Endothelial cell of umbilical vein (primary cell): ENCODE data around the gene DAP. TPM values are rescaled to one million over a fixed set of nuclear protein-coding genes. Genes with fewer than 3 reads are reported as not detected.

Source experiments
- BruUV-seq: library from RNA; stranded (reverse); fragments of 400-500 nt; replicated peaks from 2 replicates; lab custom pipeline; 2021; lab: Mats Ljungman, UMichigan
- CTCF ChIA-PET: fragments of 300-600, 350-600 bp; sonication (Branson Sonifier 250); formaldehyde crosslinking; loops from one replicate; lab custom pipeline; 2021; ENCODE audit warnings: antibody characterized with exemption, inconsistent platforms; lab: Charles Lee
- POLR2A ChIA-PET: fragments of 300-600, 350-600 bp; sonication (Branson Sonifier 250); formaldehyde crosslinking; loops from one replicate; lab custom pipeline; 2021; ENCODE audit warnings: antibody characterized with exemption, inconsistent platforms; lab: Charles Lee
- DNase-seq: peaks from one replicate; pipeline ENCODE4 v3.0.0-alpha.2; 2011; ENCODE audit warnings: low read depth, low spot score
- FAIRE-seq: peaks from 2 replicates; lab custom pipeline; 2011; peaks lifted over from hg19 to GRCh38; lab: Jason Lieb, UNC
- H2AFZ ChIP-seq: 2 replicates; pipeline ENCODE4 v1.6.0; 2012; ENCODE audit warnings: low read depth, low read length, control low read depth, inconsistent platforms
- H3K27ac ChIP-seq: 2 replicates; pipeline ENCODE4 v1.5.1; 2011; ENCODE audit warnings: low read depth, mild to moderate bottlenecking, control low read depth, low read length, moderate library complexity; ENCODE audit not compliant: insufficient read depth
- H3K27me3 ChIP-seq, 2 experiments: 2 replicates each; pipeline versions ENCODE4 v1.6.0 to v1.6.1; 2011; ENCODE audit warnings: low read length in 2 of 2, mixed read lengths in 1 of 2; ENCODE audit not compliant: control insufficient read depth in 2 of 2, insufficient read depth in 2 of 2
- H3K36me3 ChIP-seq, 2 experiments: 2 replicates in 1 of 2; 3 replicates in 1 of 2; pipeline ENCODE4 v1.5.1; 2011; ENCODE audit warnings: low read length in 2 of 2, mild to moderate bottlenecking in 1 of 2, moderate library complexity in 1 of 2; ENCODE audit not compliant: control insufficient read depth in 2 of 2, insufficient read depth in 2 of 2; ENCODE audit errors: extremely low read depth in 1 of 2
- H3K4me1 ChIP-seq: 3 replicates; pipeline ENCODE4 v1.5.1; 2011; ENCODE audit warnings: mild to moderate bottlenecking, low read length; ENCODE audit not compliant: control insufficient read depth, insufficient read depth; ENCODE audit errors: extremely low read depth
- H3K4me2 ChIP-seq: 2 replicates; pipeline ENCODE4 v1.6.1; 2011; ENCODE audit warnings: low read length, control low read depth, mixed read lengths; ENCODE audit not compliant: insufficient read depth
- H3K4me3 ChIP-seq, 3 experiments: fragments of 200-600 bp in 1 of 3; sonication (generic), shearing (Covaris generic) in 1 of 3; replicated peaks in 1 of 3; 2 replicates each; pipeline ENCODE4 v1.5.1; 2011 to 2016; ENCODE audit warnings: control low read depth in 3 of 3, low read length in 3 of 3, mild to moderate bottlenecking in 2 of 3, inconsistent platforms in 1 of 3, low read depth in 1 of 3, moderate library complexity in 1 of 3; ENCODE audit not compliant: insufficient read depth in 1 of 3
- H3K79me2 ChIP-seq: 2 replicates; pipeline ENCODE4 v1.6.0; 2012; ENCODE audit warnings: low read length, inconsistent platforms; ENCODE audit not compliant: control insufficient read depth, insufficient read depth
- H3K9ac ChIP-seq: replicated peaks from 2 replicates; pipeline ENCODE3; 2011; ENCODE audit warnings: low read length, control low read depth; ENCODE audit not compliant: insufficient read depth; ENCODE audit errors: extremely low read depth
- H3K9me1 ChIP-seq: replicated peaks from 3 replicates; pipeline ENCODE4 v1.6.0; 2011; ENCODE audit warnings: mild to moderate bottlenecking, low read length; ENCODE audit not compliant: control insufficient read depth, insufficient read depth; ENCODE audit errors: extremely low read depth
- H3K9me3 ChIP-seq: replicated peaks from 2 replicates; pipeline ENCODE4 v1.5.1; 2012; ENCODE audit warnings: low read length, inconsistent platforms; ENCODE audit not compliant: control insufficient read depth, insufficient read depth
- H4K20me1 ChIP-seq: replicated peaks from 2 replicates; pipeline ENCODE3; 2011; ENCODE audit warnings: mild to moderate bottlenecking, low read length; ENCODE audit not compliant: control insufficient read depth, insufficient read depth; ENCODE audit errors: extremely low read depth
- EZH2 ChIP-seq: IDR thresholded peaks from 2 replicates; pipeline ENCODE4 v1.6.1; 2012; ENCODE audit warnings: borderline replicate concordance, low read depth, mild to moderate bottlenecking, moderate library complexity, low read length, inconsistent platforms; ENCODE audit not compliant: severe bottlenecking
- FOS ChIP-seq: IDR thresholded peaks from 2 replicates; pipeline ENCODE4 v1.6.1; 2011; ENCODE audit warnings: mild to moderate bottlenecking, low read length, moderate library complexity, borderline replicate concordance; ENCODE audit not compliant: insufficient read depth
- GATA2 ChIP-seq: IDR thresholded peaks from 2 replicates; pipeline ENCODE4 v1.7.0; 2011; ENCODE audit warnings: low read depth, mild to moderate bottlenecking, moderate library complexity, mixed read lengths, low read length; ENCODE audit not compliant: insufficient read length, insufficient read depth
- JUN ChIP-seq: IDR thresholded peaks from 2 replicates; pipeline ENCODE4 v1.6.1; 2011; ENCODE audit warnings: borderline replicate concordance, low read depth; ENCODE audit not compliant: insufficient read length, insufficient read depth
- MYC ChIP-seq: IDR thresholded peaks from one replicate; pipeline ENCODE4 v1.6.1; 2011; ENCODE audit warnings: mild to moderate bottlenecking, low read depth, low read length
- POLR2A ChIP-seq: IDR thresholded peaks from 2 replicates; pipeline ENCODE4 v1.6.1; 2012; ENCODE audit warnings: low read depth, mild to moderate bottlenecking, control low read depth, low read length
- POLR2AphosphoS5 ChIP-seq: IDR thresholded peaks from 2 replicates; pipeline ENCODE4 v1.6.1; 2012; ENCODE audit warnings: low read depth, mild to moderate bottlenecking, control low read depth, low read length, moderate library complexity; ENCODE audit not compliant: insufficient read depth
- dilution Hi-C: fragments of 300-500 bp; cut with MboI; formaldehyde crosslinking; loops from one replicate; pipeline ENCODE4 v1.15.0; 2019; ENCODE audit warnings: low sequenced_read_pairs; ENCODE audit not compliant: extremely low pct_ligation_motif_present
- intact Hi-C: fragments of 100-400 bp; cut with micrococcal nuclease; formaldehyde crosslinking; loops from one replicate; pipeline ENCODE4 v1.10.0; 2022
- polyA plus RNA-seq, 4 experiments: library from polyadenylated mRNA; depleted of rRNA in 3 of 4; stranded (reverse) in 3 of 4; unstranded in 1 of 4; fragments of >200 nt; gene quantifications; 2 replicates each; pipeline versions ENCODE4 v1.2.1 to v1.2.3, GENCODE V29; 2011 to 2012; ENCODE audit warnings: missing spikeins in 1 of 4
- total RNA-seq: library from RNA; stranded (reverse); gene quantifications from 2 replicates; pipeline ENCODE4 v1.2.3, GENCODE V29; 2021
- TF ChIP-seq, protein P1 (sequence below): IDR thresholded peaks from 2 replicates; pipeline ENCODE4 v1.6.1; 2011; ENCODE audit not compliant: insufficient read depth, insufficient read length
- TF ChIP-seq, protein P2 (sequence below), 2 donors: IDR thresholded peaks; 1 replicate in 1 of 2; 2 replicates in 1 of 2; pipeline ENCODE4 v1.5.1; 2011; ENCODE audit warnings: low read length in 2 of 2, mild to moderate bottlenecking in 2 of 2, moderate library complexity in 2 of 2, control low read depth in 1 of 2, inconsistent platforms in 1 of 2, low read depth in 1 of 2; ENCODE audit not compliant: insufficient read depth in 1 of 2; ENCODE audit errors: extremely low read depth in 1 of 2

DAP gene
- total and polyA plus RNA-seq, 2 donors (not counting 3 experiments of a cell fraction or from before 2014, with no cell fraction given): 79.8 to 188 TPM

DNA sequence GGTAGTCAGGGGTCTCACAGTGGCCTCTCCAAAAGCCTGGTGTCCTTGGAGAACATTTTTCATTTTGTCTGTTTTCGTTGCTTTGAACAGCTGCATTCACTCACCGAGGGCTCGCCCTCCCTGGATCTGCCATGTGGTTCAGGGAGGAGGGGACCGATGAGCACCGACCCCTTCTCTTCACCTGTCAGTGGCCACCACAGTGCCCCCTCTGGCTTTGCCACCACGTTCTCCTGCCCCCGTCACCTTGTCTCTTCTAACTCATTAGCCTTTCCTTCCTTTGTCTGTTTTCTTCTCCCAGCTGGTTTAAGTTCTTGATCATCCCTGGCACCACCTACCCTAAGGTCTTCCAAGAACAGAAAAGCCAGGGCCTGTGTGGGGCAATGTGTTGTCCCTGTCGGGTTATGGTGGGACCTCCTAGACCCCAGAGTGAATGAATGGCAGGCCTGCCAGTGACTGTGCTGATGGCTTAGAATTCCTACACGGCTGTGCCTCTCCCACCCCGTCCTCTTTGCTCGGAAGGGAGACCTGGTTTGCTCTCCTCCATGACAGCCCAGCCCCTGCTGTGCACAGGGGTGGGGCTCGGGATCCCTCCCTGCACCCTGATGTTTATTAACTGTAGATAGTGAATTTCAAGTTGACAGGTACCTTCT, 107.2 kb downstream of the DAP start:
- Histone ChIP-seq H3K27me3 (no peaks in the 10 kb centered on the region), H3K4me1 (no peaks in the 10 kb centered on the region), H3K4me3 (no peak overlapping the region), H3K27ac (no peak overlapping the region), H3K36me3 (no peaks in the 10 kb centered on the region), H3K79me2 (no peaks in the 10 kb centered on the region), H3K9me3 (no peaks in the 10 kb centered on the region), H3K9me1 (no peaks in the 10 kb centered on the region), H2AFZ (no peak overlapping the region), H3K9ac (no peak overlapping the region), H3K4me2 (no peak overlapping the region), H4K20me1 (no peaks in the 10 kb centered on the region)
- ChIA-PET CTCF (interaction anchor here (1.0 kb wide), 1 partner anchor 10 kb away, joined by 3 read pairs; no protein-coding TSS in a partner anchor), POLR2A (no interaction called here)
- no peak for TF ChIP-seq POLR2A
- no peak for TF ChIP-seq FOS
- no peak for TF ChIP-seq GATA2
- TF ChIP-seq POLR2AphosphoS5: no peak
- no peak for TF ChIP-seq JUN
- TF ChIP-seq, protein P1, sequence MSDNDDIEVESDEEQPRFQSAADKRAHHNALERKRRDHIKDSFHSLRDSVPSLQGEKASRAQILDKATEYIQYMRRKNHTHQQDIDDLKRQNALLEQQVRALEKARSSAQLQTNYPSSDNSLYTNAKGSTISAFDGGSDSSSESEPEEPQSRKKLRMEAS: no peak
- no peak for TF ChIP-seq MYC
- TF ChIP-seq, protein P2, sequence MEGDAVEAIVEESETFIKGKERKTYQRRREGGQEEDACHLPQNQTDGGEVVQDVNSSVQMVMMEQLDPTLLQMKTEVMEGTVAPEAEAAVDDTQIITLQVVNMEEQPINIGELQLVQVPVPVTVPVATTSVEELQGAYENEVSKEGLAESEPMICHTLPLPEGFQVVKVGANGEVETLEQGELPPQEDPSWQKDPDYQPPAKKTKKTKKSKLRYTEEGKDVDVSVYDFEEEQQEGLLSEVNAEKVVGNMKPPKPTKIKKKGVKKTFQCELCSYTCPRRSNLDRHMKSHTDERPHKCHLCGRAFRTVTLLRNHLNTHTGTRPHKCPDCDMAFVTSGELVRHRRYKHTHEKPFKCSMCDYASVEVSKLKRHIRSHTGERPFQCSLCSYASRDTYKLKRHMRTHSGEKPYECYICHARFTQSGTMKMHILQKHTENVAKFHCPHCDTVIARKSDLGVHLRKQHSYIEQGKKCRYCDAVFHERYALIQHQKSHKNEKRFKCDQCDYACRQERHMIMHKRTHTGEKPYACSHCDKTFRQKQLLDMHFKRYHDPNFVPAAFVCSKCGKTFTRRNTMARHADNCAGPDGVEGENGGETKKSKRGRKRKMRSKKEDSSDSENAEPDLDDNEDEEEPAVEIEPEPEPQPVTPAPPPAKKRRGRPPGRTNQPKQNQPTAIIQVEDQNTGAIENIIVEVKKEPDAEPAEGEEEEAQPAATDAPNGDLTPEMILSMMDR (IDR thresholded peaks at IDR 0.05; ENCODE audit: extremely low read depth in 1 of 2, insufficient read depth in 1 of 2, low read depth in 1 of 2, low read length in 2 of 2): no peak
- no peak for TF ChIP-seq EZH2
- DNase-seq (no peak), FAIRE-seq (no peak)
- intact Hi-C loops: no loop called here
- dilution Hi-C loops: no loop called here
- BruUV-seq: no TSS peak
